ENCODE results near the gene C16orf54. TPM values are rescaled to one million over a fixed set of nuclear protein-coding genes. Genes with fewer than 3 reads are reported as not detected.

C16orf54 gene
- total RNA-seq, 2 experiments from 2014 or later: 250 to 261 TPM

- Mint-ChIP-seq H3K27ac (peak overlapping the region; percentile 97), H3K36me3 (ENCODE audit: low read depth) (peaks cover 36% of the 10 kb centered on the region), H3K27me3 (no peaks in the 10 kb centered on the region), H3K9me3 (no peaks in the 10 kb centered on the region), H3K4me3 (peak overlapping the region; percentile 96), H3K4me1 (ENCODE audit: low read depth) (peaks cover 46% of the 10 kb centered on the region)
- no peaks in the 10 kb centered on the region for H3K9me3 ChIP-seq (ENCODE audit: control insufficient read depth in 1 of 2, insufficient read depth in 1 of 2, low read length in 2 of 2)
- ATAC-seq (ENCODE audit: poor library complexity): no peak
- H3K4me3 ChIP-seq (ENCODE audit: low read length): peak overlapping the region; percentile 93
- ChIA-PET POLR2A (interaction anchor here (1.1 to 8.9 kb wide), 7 partner anchors 12 to 90 kb away, joined by 3 to 217 read pairs (median 50); partner anchors contain the start of genes C16orf54, MAZ and PAGR1), CTCF (interaction anchor here (1.4 to 3.5 kb wide), 4 partner anchors 12 to 91 kb away, joined by 3 to 60 read pairs (median 32); partner anchors contain the start of gene PAGR1)
- intact Hi-C loops (cut with DNase I, micrococcal nuclease): loop anchor here (1.0 to 2.0 kb wide), 2 partner anchors 11 to 53 kb away; no protein-coding TSS in a partner anchor
- no peak overlapping the region for H3K27ac ChIP-seq (ENCODE audit: low read depth in 1 of 2, low read length in 2 of 2)
- peak in 1 of 14 experiments; percentile 53 for DNase-seq
- peaks cover 39% of the 10 kb centered on the region for H3K4me1 ChIP-seq (ENCODE audit: insufficient read depth, low read length)
- TF ChIP-seq CTCF (IDR thresholded peaks at IDR 0.05): no peak
- H3K36me3 ChIP-seq (ENCODE audit: insufficient read depth, low read length): peaks cover 14% of the 10 kb centered on the region
- H3K27me3 ChIP-seq (ENCODE audit: control insufficient read depth in 1 of 2, insufficient read depth in 2 of 2, low read length in 2 of 2): no peaks in the 10 kb centered on the region
Measured at GRCh38 chr16:29791845-29792807, 46.3 kb upstream of the C16orf54 start.

GRCh38 chr16:29790949-29791844, 45.4 kb upstream of the C16orf54 start:
- Mint-ChIP-seq H3K27ac (peak overlapping the region; percentile 97), H3K4me3 (peak overlapping the region; percentile 96), H3K9me3 (no peaks in the 10 kb centered on the region), H3K27me3 (no peaks in the 10 kb centered on the region), H3K4me1 (ENCODE audit: low read depth) (peaks cover 46% of the 10 kb centered on the region), H3K36me3 (ENCODE audit: low read depth) (peaks cover 27% of the 10 kb centered on the region)
- peak overlapping the region; percentile 93 for H3K4me3 ChIP-seq (ENCODE audit: low read length)
- ChIA-PET POLR2A (interaction anchor here (0.6 to 8.9 kb wide), 31 partner anchors 13 to 392 kb away, joined by 3 to 217 read pairs (median 7); partner anchors contain the start of genes ASPHD1, C16orf54, CDIPT and CORO1A), CTCF (interaction anchor here (0.6 to 3.5 kb wide), 37 partner anchors 10 to 641 kb away, joined by 3 to 60 read pairs (median 5); partner anchors contain the start of genes ALDOA, C16orf54, PAGR1 and QPRT)
- no peak for TF ChIP-seq CTCF (IDR thresholded peaks at IDR 0.05)
- peak in 3 of 14 experiments; percentile 24 to 53 (median 32) for DNase-seq
- H3K27me3 ChIP-seq (ENCODE audit: control insufficient read depth in 1 of 2, insufficient read depth in 2 of 2, low read length in 2 of 2): no peaks in the 10 kb centered on the region
- intact Hi-C loops (cut with DNase I, micrococcal nuclease): loop anchor here (1.0 to 2.0 kb wide), 7 partner anchors 12 to 91 kb away; partner anchors contain the start of gene PAGR1 (in 1 of the 2)
- H3K9me3 ChIP-seq (ENCODE audit: control insufficient read depth in 1 of 2, insufficient read depth in 1 of 2, low read length in 2 of 2): no peaks in the 10 kb centered on the region
- peaks cover 5% of the 10 kb centered on the region for H3K36me3 ChIP-seq (ENCODE audit: insufficient read depth, low read length)
- H3K27ac ChIP-seq (ENCODE audit: low read depth in 1 of 2, low read length in 2 of 2): peak overlapping the region; percentile 50 to 77
- no peak for ATAC-seq (ENCODE audit: poor library complexity)
- H3K4me1 ChIP-seq (ENCODE audit: insufficient read depth, low read length): peaks cover 39% of the 10 kb centered on the region

Measured in CD4-positive, alpha-beta T cell (primary cell).